HG02623 (cell line): Measurements from ENCODE around the gene MGLL.
A peak's percentile ranks its signal among the peaks of the same experiment; 100 is the strongest.

ENCODE experiments used
- ATAC-seq: cut with Tn5 transposase; IDR thresholded peaks from one replicate; pipeline ENCODE4 v1.9.1; 2021; ENCODE audit warnings: moderate library complexity; ENCODE audit not compliant: unreplicated experiment

Gene MGLL

GRCh38 chr3:127678611-127679533, 143.4 kb downstream of the MGLL start:
- ATAC-seq, result no peak

- ATAC-seq, result no peak
Measured at GRCh38 chr3:127678315-127678599, 144.1 kb downstream of the MGLL start.

GRCh38 chr3:127677541-127678314, 144.6 kb downstream of the MGLL start:
- ATAC-seq, result no peak

- ATAC-seq, result no peak
Measured at GRCh38 chr3:127676921-127677351, 145.4 kb downstream of the MGLL start.

DNA sequence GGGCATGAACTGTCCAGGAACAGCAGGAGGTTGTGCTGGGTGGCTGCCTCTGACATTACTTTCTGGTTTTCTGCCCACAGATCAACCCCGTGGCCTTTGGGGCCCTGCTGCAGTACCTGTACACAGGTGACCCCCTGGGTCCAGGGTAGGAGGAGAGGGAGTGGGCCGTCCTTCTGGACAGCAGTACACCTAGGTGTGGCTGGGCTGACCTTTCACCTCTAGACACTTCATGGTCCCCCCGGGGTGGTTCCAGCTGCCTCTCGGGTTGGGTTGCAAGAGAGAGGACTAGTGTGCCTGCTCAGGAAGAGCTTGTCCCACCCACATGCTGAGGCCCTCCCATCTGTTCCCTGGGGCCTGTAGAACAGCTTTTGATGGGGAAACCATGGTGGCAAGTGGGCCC, 145.9 kb downstream of the MGLL start:
- ATAC-seq, result no peak

GRCh38 chr3:127675651-127676391, 146.5 kb downstream of the MGLL start:
- no peak for ATAC-seq

- no peak for ATAC-seq
Measured at GRCh38 chr3:127674790-127675189, 147.5 kb downstream of the MGLL start.

- no peak for ATAC-seq
Measured at GRCh38 chr3:127674101-127674721, 148.1 kb downstream of the MGLL start.

GRCh38 chr3:127673191-127674100, 148.9 kb downstream of the MGLL start:
- ATAC-seq, result peak; percentile 28

DNA sequence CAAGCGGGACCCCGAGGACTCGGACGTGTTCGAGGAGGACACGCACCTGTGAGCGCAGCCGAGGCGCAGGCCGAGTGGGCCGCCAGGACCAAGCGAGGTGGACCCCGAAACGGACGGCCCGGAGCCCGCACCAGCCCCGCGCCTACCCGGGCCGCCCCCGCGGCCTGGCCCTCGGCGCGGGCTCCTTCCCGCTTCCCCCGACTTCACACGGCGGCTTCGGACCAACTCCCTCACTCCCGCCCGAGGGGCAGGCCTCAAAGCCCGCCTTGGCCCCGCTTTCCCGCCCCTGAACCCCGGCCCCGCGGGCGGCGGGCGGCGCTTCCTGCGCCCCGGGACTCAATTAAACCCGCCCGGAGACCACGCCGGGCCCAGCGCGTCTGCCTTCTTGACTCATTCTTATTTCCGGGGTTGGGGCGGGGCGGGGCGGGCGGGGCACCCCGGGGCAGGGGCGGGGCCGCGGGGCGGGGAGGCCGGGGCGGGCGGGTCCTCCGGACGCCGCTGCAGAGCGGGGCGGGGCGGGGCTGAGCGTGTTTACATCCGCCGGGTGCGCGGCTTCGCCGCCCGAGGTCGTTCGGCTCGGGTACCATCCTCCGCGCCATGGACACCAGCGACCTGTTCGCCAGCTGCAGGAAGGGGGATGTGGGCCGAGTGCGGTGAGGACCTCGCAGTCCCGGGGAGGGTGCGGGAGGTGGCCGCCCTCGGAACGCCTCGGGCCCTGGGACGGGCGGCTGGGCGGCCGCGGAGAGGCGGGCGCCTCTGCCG, 149.7 kb downstream of the MGLL start, which contains the start of gene ABTB1:
ABTB1 (plus strand) TSS at position 524 of the 762 bp plus-strand sequence; CDS start at position 598, 74 bp downstream.
- ATAC-seq, result peak; percentile 62

DNA sequence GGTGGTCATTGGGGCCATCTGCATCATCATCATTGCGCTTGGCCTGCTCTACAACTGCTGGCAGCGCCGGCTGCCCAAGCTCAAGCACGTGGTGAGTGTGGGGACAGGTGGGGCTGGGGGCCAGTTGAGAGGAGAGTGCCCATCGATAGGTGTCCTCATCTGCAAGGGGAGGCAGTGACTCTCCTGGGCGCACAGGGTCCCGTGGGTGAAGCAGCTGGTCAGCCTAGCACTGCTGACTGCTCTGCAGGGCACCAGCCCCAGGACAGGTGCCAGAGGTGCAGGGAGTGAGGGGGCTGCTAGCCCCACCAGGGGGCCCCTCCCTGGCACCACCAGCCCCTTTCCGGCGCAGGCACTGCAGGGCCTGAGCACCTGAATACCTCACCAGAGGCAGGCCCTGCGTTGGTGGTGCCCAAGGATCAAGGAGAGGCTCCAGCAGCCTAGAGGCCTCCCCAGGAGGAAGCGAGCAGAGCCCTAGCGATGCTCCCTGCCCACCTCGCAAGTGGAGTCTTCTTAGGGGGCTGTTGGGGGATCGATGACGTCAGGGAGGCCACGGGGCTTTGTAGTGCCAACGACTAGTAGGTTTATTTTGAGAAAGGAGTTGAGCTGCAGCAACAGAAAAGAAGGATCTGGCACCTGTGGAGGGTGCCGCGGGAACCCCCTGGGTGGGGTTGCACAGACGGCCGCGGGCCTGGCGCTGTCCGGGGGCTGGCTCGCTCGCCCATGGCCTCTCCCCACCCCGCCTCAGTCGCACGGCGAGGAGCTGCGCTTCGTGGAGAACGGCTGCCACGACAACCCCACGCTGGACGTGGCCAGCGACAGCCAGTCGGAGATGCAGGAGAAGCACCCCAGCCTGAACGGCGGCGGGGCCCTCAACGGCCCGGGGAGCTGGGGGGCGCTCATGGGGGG, 150.5 kb downstream of the MGLL start:
- ATAC-seq, result peak; percentile 11

- ATAC-seq, result no peak
Measured at GRCh38 chr3:127670761-127671522, 151.4 kb downstream of the MGLL start.

- no peak for ATAC-seq
Measured at GRCh38 chr3:127670229-127670559, 152.1 kb downstream of the MGLL start.

DNA sequence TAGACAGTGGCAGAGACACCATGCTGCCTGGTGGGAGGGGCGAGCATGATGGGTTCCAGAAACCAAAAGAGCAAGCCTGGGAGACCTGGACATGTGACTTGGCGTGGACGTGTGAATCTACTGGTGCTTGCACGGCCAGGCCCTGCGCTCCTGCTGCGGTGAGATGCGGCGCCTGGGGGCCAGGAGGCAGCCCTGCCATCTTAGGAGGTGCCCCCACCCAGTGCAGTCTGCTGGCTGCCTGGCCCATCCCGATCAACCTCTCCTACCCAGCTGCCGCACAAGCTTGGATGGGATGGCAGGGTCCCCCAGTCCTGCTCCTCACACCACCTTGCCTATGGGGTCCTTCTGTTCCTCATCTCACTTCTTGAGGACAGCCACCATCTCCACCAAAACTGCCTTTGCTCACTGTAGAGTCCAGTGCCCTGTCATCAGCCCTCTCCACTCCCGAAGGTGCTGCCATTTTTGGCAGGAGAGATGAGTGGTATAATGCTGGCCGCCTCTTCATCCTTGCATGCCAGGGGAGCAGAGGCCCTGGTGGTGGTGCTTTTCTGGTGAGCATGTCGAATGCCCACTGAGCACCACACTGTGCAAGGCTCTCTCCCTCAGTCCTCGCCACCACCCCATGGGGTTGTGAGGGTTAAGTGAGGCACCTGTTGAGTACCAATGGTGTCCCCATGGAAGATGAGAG, 152.6 kb downstream of the MGLL start:
- ATAC-seq, result no peak

DNA sequence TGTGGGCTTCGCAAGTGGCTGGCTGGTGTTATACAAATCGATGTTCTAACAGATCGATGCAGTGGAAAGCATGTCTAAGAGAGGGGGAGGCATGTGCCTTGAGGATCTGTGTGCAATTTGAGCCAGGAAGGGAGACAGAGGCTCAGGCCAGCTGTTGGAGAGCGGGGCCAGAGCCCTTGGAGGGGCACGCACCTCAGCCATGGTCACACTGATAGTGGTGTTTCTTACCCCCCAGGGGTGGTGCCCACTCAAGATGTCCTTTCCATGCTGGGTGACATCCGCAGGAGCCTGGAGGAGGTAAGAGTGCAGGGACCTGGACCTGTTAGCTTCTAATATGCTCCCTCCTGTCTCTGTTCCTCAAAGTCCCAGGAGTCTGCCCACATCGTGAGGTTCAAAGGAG, 153.4 kb downstream of the MGLL start:
- no peak for ATAC-seq

DNA sequence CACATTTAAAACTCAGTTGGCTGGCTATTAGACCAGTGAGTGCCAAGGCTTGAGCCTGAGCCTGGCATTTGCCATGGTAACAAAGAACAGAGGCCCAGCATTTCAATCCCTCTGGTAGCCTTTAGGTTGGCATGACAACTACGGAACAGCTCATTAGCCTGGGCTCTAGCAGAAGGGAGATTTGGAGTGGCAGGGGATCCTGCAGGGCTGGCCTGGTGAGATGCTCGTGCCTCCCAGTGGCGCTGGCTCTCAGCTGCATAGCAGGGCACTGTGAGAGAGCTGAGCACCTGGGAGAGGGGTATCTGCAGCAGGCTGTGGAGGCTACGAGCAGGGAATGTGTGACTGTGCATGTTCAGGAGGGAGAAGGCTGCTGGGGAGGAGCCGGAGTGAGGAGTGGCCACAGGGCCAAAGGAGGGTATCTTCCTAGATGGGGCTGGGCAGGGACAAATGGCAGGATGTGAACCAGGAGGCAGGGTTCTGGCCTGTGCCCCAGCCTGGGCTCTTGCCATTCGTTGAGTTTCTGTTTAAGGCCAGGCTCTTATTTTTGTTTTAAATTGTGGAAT, 155.1 kb downstream of the MGLL start:
- ATAC-seq, result no peak

- no peak for ATAC-seq
Measured at GRCh38 chr3:127666676-127667075, 155.6 kb downstream of the MGLL start.
